Mesothelial cell of epicardium (in vitro differentiated cells): Measurements from ENCODE around the gene AMBRA1. TPM values are rescaled to one million over a fixed set of nuclear protein-coding genes. Genes with fewer than 3 reads are reported as not detected.

Experiments
- DNase-seq, 2 experiments: peaks; one replicate each; pipeline ENCODE4 v3.0.0; 2021; ENCODE audit warnings: low spot score in 2 of 2; ENCODE audit not compliant: unreplicated experiment in 2 of 2
- H3K27ac Mint-ChIP-seq: 2 replicates; pipeline ENCODE4 v1.8.0; 2021; ENCODE audit warnings: mixed read lengths
- H3K27me3 Mint-ChIP-seq: 2 replicates; pipeline ENCODE4 v1.8.0; 2021; ENCODE audit warnings: low read depth, mixed read lengths
- H3K36me3 Mint-ChIP-seq: 2 replicates; pipeline ENCODE4 v1.8.0; 2021; ENCODE audit warnings: mixed read lengths
- H3K4me1 Mint-ChIP-seq: 2 replicates; pipeline ENCODE4 v1.8.0; 2021; ENCODE audit warnings: mixed read lengths
- H3K4me3 Mint-ChIP-seq: 2 replicates; pipeline ENCODE4 v1.8.0; 2021; ENCODE audit warnings: mild to moderate bottlenecking, moderate library complexity, mixed read lengths
- H3K9me3 Mint-ChIP-seq: 2 replicates; pipeline ENCODE4 v1.8.0; 2021; ENCODE audit warnings: mixed read lengths
- total RNA-seq: library from RNA; stranded (reverse); gene quantifications from 3 replicates; pipeline ENCODE4 v1.2.1, GENCODE V29; 2021
- TF ChIP-seq, protein P1 (sequence below): fragments of 200-600 bp; sonication (generic); IDR thresholded peaks from one replicate; pipeline ENCODE4 v1.5.0; 2021; ENCODE audit warnings: antibody characterized with exemption; ENCODE audit not compliant: unreplicated experiment

The AMBRA1 gene
- total RNA-seq, 1 donor from 2014 or later: 48.4 TPM

DNA sequence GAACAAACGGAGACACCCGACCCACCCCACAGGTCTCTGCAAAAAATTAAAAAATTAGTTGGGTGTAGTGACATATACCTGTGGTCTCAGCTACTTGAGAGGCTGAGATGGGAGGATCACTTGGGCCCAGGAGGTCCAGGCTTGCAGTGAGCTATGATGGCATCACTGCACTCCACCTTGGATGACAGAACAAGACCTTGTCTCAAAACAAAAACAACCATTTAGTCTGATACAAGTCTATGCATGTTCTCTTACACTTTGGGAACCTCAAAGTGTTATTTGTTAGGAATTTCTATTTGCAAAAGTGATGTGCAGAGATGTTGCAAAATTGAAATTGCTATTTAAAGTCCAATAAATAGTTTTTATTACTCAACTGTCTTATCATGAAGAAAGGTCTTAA, 37.9 kb upstream of the AMBRA1 start:
- Mint-ChIP-seq H3K27ac (no peak overlapping the region), H3K9me3 (no peaks in the 10 kb centered on the region), H3K4me3 (no peak overlapping the region), H3K27me3 (no peaks in the 10 kb centered on the region), H3K36me3 (peaks cover 8% of the 10 kb centered on the region), H3K4me1 (no peaks in the 10 kb centered on the region)
- TF ChIP-seq, protein P1, sequence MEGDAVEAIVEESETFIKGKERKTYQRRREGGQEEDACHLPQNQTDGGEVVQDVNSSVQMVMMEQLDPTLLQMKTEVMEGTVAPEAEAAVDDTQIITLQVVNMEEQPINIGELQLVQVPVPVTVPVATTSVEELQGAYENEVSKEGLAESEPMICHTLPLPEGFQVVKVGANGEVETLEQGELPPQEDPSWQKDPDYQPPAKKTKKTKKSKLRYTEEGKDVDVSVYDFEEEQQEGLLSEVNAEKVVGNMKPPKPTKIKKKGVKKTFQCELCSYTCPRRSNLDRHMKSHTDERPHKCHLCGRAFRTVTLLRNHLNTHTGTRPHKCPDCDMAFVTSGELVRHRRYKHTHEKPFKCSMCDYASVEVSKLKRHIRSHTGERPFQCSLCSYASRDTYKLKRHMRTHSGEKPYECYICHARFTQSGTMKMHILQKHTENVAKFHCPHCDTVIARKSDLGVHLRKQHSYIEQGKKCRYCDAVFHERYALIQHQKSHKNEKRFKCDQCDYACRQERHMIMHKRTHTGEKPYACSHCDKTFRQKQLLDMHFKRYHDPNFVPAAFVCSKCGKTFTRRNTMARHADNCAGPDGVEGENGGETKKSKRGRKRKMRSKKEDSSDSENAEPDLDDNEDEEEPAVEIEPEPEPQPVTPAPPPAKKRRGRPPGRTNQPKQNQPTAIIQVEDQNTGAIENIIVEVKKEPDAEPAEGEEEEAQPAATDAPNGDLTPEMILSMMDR: no peak
- no peak for DNase-seq

- H3K27ac Mint-ChIP-seq: no peak overlapping the region
- no peaks in the 10 kb centered on the region for H3K4me1 Mint-ChIP-seq
- DNase-seq: no peak
- H3K4me3 Mint-ChIP-seq: no peak overlapping the region
- H3K36me3 Mint-ChIP-seq: peaks cover 18% of the 10 kb centered on the region
- TF ChIP-seq, protein P1: no peak
- H3K27me3 Mint-ChIP-seq: no peaks in the 10 kb centered on the region
- no peaks in the 10 kb centered on the region for H3K9me3 Mint-ChIP-seq
Measured at GRCh38 chr11:46630237-46630636, 36.4 kb upstream of the AMBRA1 start.

DNA sequence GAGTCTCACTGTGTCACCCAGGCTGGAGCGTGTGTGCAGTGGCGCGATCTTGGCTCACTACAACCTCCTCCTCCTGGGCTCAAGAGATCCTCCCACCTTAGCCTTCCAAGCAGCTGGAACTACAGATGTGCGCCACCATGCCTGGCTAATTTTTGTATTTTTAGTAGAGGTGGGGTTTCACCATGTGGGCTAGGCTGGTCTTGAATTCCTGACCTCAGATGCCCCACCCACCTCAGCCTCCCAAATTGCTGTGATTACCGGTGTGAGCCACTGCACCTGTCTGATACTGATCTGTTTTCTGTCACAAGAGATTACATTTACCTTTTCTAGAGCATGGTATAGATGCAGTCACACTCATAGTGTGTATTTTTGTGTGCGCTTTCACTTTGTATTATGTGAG, 35.1 kb upstream of the AMBRA1 start:
- no peaks in the 10 kb centered on the region for H3K27me3 Mint-ChIP-seq
- TF ChIP-seq, protein P1: no peak
- no peaks in the 10 kb centered on the region for H3K4me1 Mint-ChIP-seq
- no peak overlapping the region for H3K4me3 Mint-ChIP-seq
- H3K36me3 Mint-ChIP-seq: peaks cover 26% of the 10 kb centered on the region
- peak overlapping the region; percentile 48 for H3K27ac Mint-ChIP-seq
- DNase-seq: no peak
- H3K9me3 Mint-ChIP-seq: no peaks in the 10 kb centered on the region

GRCh38 chr11:46625406-46625805, 31.6 kb upstream of the AMBRA1 start:
- H3K4me1 Mint-ChIP-seq: no peaks in the 10 kb centered on the region
- peaks cover 35% of the 10 kb centered on the region for H3K36me3 Mint-ChIP-seq
- no peaks in the 10 kb centered on the region for H3K9me3 Mint-ChIP-seq

GRCh38 chr11:46618837-46619236, 25.0 kb upstream of the AMBRA1 start:
- Mint-ChIP-seq H3K27ac (peak overlapping the region; percentile 100), H3K4me1 (peaks cover 25% of the 10 kb centered on the region), H3K4me3 (peak overlapping the region; percentile 98), H3K27me3 (no peaks in the 10 kb centered on the region), H3K9me3 (no peaks in the 10 kb centered on the region), H3K36me3 (peaks cover 15% of the 10 kb centered on the region)
- no peak for DNase-seq
- TF ChIP-seq, protein P1: no peak

More at GRCh38 chr11:46625406-46625805, 31.6 kb upstream of the AMBRA1 start:
- H3K4me3 Mint-ChIP-seq: no peak overlapping the region
- H3K27me3 Mint-ChIP-seq: no peaks in the 10 kb centered on the region
- H3K27ac Mint-ChIP-seq: no peak overlapping the region
- TF ChIP-seq, protein P1: no peak
- DNase-seq: no peak

DNA sequence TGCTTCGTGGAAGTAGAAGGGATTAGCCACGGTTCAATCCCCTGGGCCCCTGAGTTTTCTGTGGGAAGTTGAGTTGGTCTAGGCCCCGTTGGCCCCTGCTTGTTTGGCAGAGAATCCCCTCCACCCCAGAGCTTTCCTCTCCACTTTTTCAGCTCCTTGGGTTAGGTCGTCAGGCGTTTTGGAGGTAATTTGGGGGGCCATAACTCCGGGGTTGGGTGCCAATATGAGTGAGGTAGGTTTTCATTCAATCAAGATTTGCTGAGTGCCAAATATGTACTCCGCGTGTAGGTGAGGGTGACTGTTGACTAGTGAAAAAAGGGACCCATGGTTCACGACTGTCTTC, 24.1 kb upstream of the AMBRA1 start:
- TF ChIP-seq, protein P1: no peak
- no peaks in the 10 kb centered on the region for H3K9me3 Mint-ChIP-seq
- DNase-seq: no peak
- peaks cover 14% of the 10 kb centered on the region for H3K36me3 Mint-ChIP-seq
- H3K4me3 Mint-ChIP-seq: peak overlapping the region; percentile 98
- H3K27me3 Mint-ChIP-seq: no peaks in the 10 kb centered on the region
- peak overlapping the region; percentile 100 for H3K27ac Mint-ChIP-seq
- H3K4me1 Mint-ChIP-seq: peaks cover 25% of the 10 kb centered on the region
